ENCODE data around the gene SLC17A9. TPM values are rescaled to one million over a fixed set of nuclear protein-coding genes. Genes with fewer than 3 reads are reported as not detected.

The SLC17A9 gene
- total and polyA plus RNA-seq, 10 of the 15 experiments (the other 5 are each of a cell fraction or from before 2014, with no cell fraction given), result 0.72 to 74.1 (median 29.4) TPM

DNA sequence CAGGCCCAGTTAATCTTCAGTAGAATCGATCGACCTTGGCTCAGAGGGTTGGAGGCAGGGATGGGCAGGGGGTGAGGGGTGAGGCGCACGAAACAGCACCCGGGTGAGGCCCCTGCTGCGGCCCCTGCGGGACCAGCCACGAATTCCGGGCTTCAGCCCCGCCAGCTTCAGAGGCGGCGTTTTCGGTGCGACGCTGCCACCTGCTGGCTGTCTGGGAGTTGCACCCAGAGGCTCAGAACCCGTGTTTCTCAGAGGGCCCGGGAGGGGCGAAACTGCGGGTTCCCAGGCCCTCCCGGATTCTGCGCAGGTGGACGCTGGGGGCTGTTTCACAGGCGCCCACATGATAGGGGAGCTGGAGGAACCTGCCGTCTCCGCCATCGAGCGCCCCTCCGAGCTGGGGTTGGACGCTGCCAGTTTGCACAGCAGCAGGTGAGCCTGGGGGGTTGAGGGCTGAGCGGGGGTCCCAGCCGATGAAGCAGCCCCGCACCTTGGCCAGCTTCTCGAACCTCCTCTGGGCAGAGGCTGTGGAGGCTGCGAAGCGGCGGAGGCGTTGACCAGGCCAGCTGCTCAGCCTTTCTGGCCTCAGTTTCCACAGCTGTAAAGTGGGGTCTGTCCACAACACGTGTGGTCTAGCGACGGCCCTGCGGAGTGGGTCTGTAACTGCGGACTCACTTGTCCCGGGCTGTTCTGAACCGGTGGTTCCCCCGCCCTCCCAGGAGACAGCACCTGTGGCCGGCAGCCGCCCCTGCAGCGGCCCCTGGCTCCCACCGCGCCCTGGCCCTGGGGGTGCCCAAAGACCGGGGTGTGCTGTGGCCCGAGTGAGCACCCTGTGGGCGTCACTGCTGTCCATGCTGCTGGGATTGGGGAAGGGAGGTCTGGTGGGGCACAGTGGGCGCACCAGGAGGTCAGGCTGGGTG, 56.8 kb downstream of the SLC17A9 start (continued):
- peak; percentile 67; the same call in 1 of the 2 replicates for TF ChIP-seq CHD1 (IDR thresholded peaks at IDR 0.05; ENCODE audit: low read depth, low read length)
- peak; percentile 84 for TF ChIP-seq NR2F1 (conservative IDR thresholded peaks at IDR 0.05)
- peak; percentile 83 for TF ChIP-seq YY1 (IDR thresholded peaks at IDR 0.05; ENCODE audit: low read depth, low read length)
- 0 out of 2 replicates have a peak, but pooled peaks have one; percentile 79 for TF ChIP-seq ZNF207 (IDR thresholded peaks at IDR 0.05; ENCODE audit: borderline replicate concordance)
- peak; percentile 49 for TF ChIP-seq KLF5 (IDR thresholded peaks at IDR 0.05; ENCODE audit: partially characterized antibody)
- no peak for TF ChIP-seq FOS (IDR thresholded peaks at IDR 0.05; ENCODE audit: borderline replicate concordance, extremely low read depth, insufficient read length)
- TF ChIP-seq, protein P1, sequence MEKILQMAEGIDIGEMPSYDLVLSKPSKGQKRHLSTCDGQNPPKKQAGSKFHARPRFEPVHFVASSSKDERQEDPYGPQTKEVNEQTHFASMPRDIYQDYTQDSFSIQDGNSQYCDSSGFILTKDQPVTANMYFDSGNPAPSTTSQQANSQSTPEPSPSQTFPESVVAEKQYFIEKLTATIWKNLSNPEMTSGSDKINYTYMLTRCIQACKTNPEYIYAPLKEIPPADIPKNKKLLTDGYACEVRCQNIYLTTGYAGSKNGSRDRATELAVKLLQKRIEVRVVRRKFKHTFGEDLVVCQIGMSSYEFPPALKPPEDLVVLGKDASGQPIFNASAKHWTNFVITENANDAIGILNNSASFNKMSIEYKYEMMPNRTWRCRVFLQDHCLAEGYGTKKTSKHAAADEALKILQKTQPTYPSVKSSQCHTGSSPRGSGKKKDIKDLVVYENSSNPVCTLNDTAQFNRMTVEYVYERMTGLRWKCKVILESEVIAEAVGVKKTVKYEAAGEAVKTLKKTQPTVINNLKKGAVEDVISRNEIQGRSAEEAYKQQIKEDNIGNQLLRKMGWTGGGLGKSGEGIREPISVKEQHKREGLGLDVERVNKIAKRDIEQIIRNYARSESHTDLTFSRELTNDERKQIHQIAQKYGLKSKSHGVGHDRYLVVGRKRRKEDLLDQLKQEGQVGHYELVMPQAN (conservative IDR thresholded peaks at IDR 0.05), result peak; percentile 10
- TF ChIP-seq RB1 (IDR thresholded peaks at IDR 0.05; ENCODE audit: borderline replicate concordance), result 0 out of 2 replicates have a peak, but pooled peaks have one; percentile 67
- TF ChIP-seq BACH1 (IDR thresholded peaks at IDR 0.05; ENCODE audit: borderline replicate concordance), result peak; percentile 60; the same call in 1 of the 2 replicates
- 0 out of 2 replicates have a peak, but pooled peaks have one; percentile 34 for TF ChIP-seq MEF2A (IDR thresholded peaks at IDR 0.05; ENCODE audit: insufficient read depth, low read depth, low read length)
- TF ChIP-seq, protein P2, sequence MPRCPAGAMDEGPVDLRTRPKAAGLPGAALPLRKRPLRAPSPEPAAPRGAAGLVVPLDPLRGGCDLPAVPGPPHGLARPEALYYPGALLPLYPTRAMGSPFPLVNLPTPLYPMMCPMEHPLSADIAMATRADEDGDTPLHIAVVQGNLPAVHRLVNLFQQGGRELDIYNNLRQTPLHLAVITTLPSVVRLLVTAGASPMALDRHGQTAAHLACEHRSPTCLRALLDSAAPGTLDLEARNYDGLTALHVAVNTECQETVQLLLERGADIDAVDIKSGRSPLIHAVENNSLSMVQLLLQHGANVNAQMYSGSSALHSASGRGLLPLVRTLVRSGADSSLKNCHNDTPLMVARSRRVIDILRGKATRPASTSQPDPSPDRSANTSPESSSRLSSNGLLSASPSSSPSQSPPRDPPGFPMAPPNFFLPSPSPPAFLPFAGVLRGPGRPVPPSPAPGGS (IDR thresholded peaks at IDR 0.05; ENCODE audit: borderline replicate concordance, insufficient read depth, low read depth, low read length, poor library complexity, severe bottlenecking), result peak; percentile 93
- TF ChIP-seq RUNX3 (IDR thresholded peaks at IDR 0.05; ENCODE audit: low read length), result peak; percentile 66
- TF ChIP-seq, protein P3, sequence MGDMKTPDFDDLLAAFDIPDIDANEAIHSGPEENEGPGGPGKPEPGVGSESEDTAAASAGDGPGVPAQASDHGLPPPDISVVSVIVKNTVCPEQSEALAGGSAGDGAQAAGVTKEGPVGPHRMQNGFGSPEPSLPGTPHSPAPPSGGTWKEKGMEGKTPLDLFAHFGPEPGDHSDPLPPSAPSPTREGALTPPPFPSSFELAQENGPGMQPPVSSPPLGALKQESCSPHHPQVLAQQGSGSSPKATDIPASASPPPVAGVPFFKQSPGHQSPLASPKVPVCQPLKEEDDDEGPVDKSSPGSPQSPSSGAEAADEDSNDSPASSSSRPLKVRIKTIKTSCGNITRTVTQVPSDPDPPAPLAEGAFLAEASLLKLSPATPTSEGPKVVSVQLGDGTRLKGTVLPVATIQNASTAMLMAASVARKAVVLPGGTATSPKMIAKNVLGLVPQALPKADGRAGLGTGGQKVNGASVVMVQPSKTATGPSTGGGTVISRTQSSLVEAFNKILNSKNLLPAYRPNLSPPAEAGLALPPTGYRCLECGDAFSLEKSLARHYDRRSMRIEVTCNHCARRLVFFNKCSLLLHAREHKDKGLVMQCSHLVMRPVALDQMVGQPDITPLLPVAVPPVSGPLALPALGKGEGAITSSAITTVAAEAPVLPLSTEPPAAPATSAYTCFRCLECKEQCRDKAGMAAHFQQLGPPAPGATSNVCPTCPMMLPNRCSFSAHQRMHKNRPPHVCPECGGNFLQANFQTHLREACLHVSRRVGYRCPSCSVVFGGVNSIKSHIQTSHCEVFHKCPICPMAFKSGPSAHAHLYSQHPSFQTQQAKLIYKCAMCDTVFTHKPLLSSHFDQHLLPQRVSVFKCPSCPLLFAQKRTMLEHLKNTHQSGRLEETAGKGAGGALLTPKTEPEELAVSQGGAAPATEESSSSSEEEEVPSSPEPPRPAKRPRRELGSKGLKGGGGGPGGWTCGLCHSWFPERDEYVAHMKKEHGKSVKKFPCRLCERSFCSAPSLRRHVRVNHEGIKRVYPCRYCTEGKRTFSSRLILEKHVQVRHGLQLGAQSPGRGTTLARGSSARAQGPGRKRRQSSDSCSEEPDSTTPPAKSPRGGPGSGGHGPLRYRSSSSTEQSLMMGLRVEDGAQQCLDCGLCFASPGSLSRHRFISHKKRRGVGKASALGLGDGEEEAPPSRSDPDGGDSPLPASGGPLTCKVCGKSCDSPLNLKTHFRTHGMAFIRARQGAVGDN (IDR thresholded peaks at IDR 0.05), result peak; percentile 31; the same call in 1 of the 2 replicates
- 0 out of 2 replicates have a peak, but pooled peaks have one; percentile 57 for TF ChIP-seq ZNF24 (IDR thresholded peaks at IDR 0.05)
- peak; percentile 99 for TF ChIP-seq MEF2B (IDR thresholded peaks at IDR 0.05; ENCODE audit: partially characterized antibody, poor library complexity, severe bottlenecking)
- TF ChIP-seq EGR1 (IDR thresholded peaks at IDR 0.05; ENCODE audit: borderline replicate concordance in 1 of 2, low read depth in 2 of 2, low read length in 2 of 2), result peak in 1 of 2 experiments; percentile 50; a peak in 2 of 3 replicates
- TF ChIP-seq, protein P4, sequence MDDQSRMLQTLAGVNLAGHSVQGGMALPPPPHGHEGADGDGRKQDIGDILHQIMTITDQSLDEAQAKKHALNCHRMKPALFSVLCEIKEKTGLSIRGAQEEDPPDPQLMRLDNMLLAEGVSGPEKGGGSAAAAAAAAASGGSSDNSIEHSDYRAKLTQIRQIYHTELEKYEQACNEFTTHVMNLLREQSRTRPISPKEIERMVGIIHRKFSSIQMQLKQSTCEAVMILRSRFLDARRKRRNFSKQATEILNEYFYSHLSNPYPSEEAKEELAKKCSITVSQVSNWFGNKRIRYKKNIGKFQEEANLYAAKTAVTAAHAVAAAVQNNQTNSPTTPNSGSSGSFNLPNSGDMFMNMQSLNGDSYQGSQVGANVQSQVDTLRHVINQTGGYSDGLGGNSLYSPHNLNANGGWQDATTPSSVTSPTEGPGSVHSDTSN (IDR thresholded peaks at IDR 0.05; ENCODE audit: insufficient replicate concordance, low read depth, low read length), result no peak
- peak; percentile 60; the same call in 1 of the 2 replicates for TF ChIP-seq JUND (IDR thresholded peaks at IDR 0.05; ENCODE audit: low read depth, low read length)
- TF ChIP-seq ATF7 (IDR thresholded peaks at IDR 0.05; ENCODE audit: low read depth), result peak; percentile 60
